ENCODE results near the gene POLR3H.

POLR3H gene

DNA sequence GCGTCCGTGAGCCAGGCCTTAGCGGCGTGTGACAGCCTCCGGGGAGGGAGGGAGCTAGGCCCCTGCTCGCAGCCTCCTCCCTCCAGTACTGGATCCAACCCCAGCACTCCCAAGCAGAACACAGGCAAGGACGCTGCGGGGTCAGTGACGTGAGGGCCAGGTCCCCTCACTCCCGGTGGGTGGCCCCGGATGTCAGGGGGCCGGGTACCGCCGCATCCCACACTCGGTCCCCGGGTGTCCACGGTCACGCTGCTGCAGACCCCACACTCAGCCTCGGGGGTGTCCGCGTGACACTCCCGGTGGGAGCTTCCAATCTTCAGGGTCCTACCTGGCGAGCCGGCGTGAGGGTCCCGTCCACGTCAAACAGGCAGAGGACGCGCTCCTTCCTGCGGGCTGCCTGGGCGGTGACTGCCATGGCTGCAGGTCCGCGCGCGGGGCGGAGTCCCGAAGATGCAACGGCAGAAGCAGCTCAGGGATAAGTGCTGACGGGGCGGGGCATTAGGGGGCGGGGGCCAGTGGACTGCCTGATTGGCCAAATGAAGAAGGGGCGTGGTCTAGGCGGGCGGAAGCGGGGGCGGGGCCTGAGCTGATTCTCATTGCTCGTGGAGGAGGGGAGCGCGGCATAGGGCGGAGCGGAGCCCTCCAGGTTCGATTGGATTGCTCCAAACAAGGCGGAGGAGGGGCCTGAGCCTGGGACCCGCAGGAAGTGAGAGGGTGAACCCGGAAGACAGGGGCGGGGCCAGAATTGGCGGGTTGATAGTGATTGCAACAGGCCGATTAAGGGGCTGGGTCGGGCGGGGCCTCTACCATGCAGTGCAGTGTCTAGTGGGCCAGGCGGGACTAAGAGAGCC lies 45.3 kb upstream of the POLR3H start, which contains the start of gene PMM1 (continued):
- TF ChIP-seq, protein P1, sequence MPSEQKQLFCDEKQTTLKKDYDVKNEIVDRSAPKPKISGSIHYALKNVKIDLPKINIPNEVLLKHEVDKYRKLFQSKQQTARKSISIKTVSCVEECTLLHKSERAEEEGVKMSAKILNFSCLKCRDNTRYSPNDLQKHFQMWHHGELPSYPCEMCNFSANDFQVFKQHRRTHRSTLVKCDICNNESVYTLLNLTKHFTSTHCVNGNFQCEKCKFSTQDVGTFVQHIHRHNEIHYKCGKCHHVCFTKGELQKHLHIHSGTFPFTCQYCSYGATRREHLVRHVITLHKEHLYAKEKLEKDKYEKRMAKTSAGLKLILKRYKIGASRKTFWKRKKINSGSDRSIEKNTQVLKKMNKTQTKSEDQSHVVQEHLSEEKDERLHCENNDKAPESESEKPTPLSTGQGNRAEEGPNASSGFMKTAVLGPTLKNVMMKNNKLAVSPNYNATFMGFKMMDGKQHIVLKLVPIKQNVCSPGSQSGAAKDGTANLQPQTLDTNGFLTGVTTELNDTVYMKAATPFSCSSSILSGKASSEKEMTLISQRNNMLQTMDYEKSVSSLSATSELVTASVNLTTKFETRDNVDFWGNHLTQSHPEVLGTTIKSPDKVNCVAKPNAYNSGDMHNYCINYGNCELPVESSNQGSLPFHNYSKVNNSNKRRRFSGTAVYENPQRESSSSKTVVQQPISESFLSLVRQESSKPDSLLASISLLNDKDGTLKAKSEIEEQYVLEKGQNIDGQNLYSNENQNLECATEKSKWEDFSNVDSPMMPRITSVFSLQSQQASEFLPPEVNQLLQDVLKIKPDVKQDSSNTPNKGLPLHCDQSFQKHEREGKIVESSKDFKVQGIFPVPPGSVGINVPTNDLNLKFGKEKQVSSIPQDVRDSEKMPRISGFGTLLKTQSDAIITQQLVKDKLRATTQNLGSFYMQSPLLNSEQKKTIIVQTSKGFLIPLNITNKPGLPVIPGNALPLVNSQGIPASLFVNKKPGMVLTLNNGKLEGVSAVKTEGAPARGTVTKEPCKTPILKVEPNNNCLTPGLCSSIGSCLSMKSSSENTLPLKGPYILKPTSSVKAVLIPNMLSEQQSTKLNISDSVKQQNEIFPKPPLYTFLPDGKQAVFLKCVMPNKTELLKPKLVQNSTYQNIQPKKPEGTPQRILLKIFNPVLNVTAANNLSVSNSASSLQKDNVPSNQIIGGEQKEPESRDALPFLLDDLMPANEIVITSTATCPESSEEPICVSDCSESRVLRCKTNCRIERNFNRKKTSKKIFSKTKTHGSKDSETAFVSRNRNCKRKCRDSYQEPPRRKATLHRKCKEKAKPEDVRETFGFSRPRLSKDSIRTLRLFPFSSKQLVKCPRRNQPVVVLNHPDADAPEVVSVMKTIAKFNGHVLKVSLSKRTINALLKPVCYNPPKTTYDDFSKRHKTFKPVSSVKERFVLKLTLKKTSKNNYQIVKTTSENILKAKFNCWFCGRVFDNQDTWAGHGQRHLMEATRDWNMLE (tag by site-specific recombination; conservative IDR thresholded peaks at IDR 0.05; ENCODE audit: low read depth) = 0 out of 2 replicates have a peak, but pooled peaks have one; percentile 9
- TF ChIP-seq, protein P2, sequence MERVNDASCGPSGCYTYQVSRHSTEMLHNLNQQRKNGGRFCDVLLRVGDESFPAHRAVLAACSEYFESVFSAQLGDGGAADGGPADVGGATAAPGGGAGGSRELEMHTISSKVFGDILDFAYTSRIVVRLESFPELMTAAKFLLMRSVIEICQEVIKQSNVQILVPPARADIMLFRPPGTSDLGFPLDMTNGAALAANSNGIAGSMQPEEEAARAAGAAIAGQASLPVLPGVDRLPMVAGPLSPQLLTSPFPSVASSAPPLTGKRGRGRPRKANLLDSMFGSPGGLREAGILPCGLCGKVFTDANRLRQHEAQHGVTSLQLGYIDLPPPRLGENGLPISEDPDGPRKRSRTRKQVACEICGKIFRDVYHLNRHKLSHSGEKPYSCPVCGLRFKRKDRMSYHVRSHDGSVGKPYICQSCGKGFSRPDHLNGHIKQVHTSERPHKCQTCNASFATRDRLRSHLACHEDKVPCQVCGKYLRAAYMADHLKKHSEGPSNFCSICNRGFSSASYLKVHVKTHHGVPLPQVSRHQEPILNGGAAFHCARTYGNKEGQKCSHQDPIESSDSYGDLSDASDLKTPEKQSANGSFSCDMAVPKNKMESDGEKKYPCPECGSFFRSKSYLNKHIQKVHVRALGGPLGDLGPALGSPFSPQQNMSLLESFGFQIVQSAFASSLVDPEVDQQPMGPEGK (tag by site-specific recombination; IDR thresholded peaks at IDR 0.05) = peak; percentile 74
- TF ChIP-seq ZNF248 (tag by site-specific recombination; IDR thresholded peaks at IDR 0.05) = no peak
- no peak for TF ChIP-seq ZBTB8A (tag by site-specific recombination; IDR thresholded peaks at IDR 0.05)
- TF ChIP-seq ZNF146 (tag by site-specific recombination; IDR thresholded peaks at IDR 0.05) = no peak
- no peak for TF ChIP-seq ZNF843 (tag by site-specific recombination; IDR thresholded peaks at IDR 0.05)
- TF ChIP-seq, protein P3, sequence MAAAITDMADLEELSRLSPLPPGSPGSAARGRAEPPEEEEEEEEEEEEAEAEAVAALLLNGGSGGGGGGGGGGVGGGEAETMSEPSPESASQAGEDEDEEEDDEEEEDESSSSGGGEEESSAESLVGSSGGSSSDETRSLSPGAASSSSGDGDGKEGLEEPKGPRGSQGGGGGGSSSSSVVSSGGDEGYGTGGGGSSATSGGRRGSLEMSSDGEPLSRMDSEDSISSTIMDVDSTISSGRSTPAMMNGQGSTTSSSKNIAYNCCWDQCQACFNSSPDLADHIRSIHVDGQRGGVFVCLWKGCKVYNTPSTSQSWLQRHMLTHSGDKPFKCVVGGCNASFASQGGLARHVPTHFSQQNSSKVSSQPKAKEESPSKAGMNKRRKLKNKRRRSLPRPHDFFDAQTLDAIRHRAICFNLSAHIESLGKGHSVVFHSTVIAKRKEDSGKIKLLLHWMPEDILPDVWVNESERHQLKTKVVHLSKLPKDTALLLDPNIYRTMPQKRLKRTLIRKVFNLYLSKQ (tag by site-specific recombination; IDR thresholded peaks at IDR 0.05; ENCODE audit: borderline replicate concordance) = no peak
- no peak for TF ChIP-seq ZNF354C (tag by site-specific recombination; IDR thresholded peaks at IDR 0.05; ENCODE audit: borderline replicate concordance, low read depth)
- no peak for TF ChIP-seq ZNF837 (tag by site-specific recombination; IDR thresholded peaks at IDR 0.05)
- TF ChIP-seq, protein P4, sequence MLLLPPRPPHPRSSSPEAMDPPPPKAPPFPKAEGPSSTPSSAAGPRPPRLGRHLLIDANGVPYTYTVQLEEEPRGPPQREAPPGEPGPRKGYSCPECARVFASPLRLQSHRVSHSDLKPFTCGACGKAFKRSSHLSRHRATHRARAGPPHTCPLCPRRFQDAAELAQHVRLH (tag by site-specific recombination; IDR thresholded peaks at IDR 0.05) = no peak
- TF ChIP-seq ZNF558 (tag by site-specific recombination; IDR thresholded peaks at IDR 0.05) = no peak
- TF ChIP-seq ZNF24 (tag by site-specific recombination; IDR thresholded peaks at IDR 0.05) = 0 out of 2 replicates have a peak, but pooled peaks have one; percentile 46
- no peak for TF ChIP-seq ZNF16 (tag by site-specific recombination; IDR thresholded peaks at IDR 0.05; ENCODE audit: low read depth)
- TF ChIP-seq, protein P5, sequence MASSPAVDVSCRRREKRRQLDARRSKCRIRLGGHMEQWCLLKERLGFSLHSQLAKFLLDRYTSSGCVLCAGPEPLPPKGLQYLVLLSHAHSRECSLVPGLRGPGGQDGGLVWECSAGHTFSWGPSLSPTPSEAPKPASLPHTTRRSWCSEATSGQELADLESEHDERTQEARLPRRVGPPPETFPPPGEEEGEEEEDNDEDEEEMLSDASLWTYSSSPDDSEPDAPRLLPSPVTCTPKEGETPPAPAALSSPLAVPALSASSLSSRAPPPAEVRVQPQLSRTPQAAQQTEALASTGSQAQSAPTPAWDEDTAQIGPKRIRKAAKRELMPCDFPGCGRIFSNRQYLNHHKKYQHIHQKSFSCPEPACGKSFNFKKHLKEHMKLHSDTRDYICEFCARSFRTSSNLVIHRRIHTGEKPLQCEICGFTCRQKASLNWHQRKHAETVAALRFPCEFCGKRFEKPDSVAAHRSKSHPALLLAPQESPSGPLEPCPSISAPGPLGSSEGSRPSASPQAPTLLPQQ (tag by site-specific recombination; IDR thresholded peaks at IDR 0.05) = peak; percentile 57; the same call in 1 of the 2 replicates
- no peak for TF ChIP-seq ZNF23 (tag by site-specific recombination; IDR thresholded peaks at IDR 0.05; ENCODE audit: borderline replicate concordance)
- no peak for TF ChIP-seq ZNF654 (tag by site-specific recombination; IDR thresholded peaks at IDR 0.05; ENCODE audit: low read depth)
- no peak for TF ChIP-seq ZNF677 (tag by site-specific recombination; IDR thresholded peaks at IDR 0.05)
- TF ChIP-seq, protein P6, sequence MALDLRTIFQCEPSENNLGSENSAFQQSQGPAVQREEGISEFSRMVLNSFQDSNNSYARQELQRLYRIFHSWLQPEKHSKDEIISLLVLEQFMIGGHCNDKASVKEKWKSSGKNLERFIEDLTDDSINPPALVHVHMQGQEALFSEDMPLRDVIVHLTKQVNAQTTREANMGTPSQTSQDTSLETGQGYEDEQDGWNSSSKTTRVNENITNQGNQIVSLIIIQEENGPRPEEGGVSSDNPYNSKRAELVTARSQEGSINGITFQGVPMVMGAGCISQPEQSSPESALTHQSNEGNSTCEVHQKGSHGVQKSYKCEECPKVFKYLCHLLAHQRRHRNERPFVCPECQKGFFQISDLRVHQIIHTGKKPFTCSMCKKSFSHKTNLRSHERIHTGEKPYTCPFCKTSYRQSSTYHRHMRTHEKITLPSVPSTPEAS (tag by site-specific recombination; IDR thresholded peaks at IDR 0.05) = no peak
- TF ChIP-seq ZNF174 (tag by site-specific recombination; IDR thresholded peaks at IDR 0.05) = no peak
- TF ChIP-seq TCF7L2 (IDR thresholded peaks at IDR 0.05; ENCODE audit: borderline replicate concordance, low read depth, low read length) = no peak
- no peak for TF ChIP-seq ZNF274 (IDR thresholded peaks at IDR 0.05; ENCODE audit: low read length)
- TF ChIP-seq ZNF274 (tag by site-specific recombination; IDR thresholded peaks at IDR 0.05; ENCODE audit: borderline replicate concordance) = no peak
- TF ChIP-seq ZNF350 (tag by site-specific recombination; IDR thresholded peaks at IDR 0.05) = no peak
- TF ChIP-seq ZNF701 (tag by site-specific recombination; IDR thresholded peaks at IDR 0.05) = no peak
- TF ChIP-seq FEZF1 (tag by site-specific recombination; IDR thresholded peaks at IDR 0.05) = no peak
- TF ChIP-seq ZNF155 (tag by site-specific recombination; IDR thresholded peaks at IDR 0.05) = no peak
- no peak for TF ChIP-seq ZNF514 (tag by site-specific recombination; IDR thresholded peaks at IDR 0.05)
- TF ChIP-seq ZNF529 (tag by site-specific recombination; IDR thresholded peaks at IDR 0.05; ENCODE audit: insufficient replicate concordance) = no peak
- TF ChIP-seq SP2 (tag by site-specific recombination; IDR thresholded peaks at IDR 0.05) = peak; percentile 96
